Subcutaneous abdominal adipose tissue (tissue), 5 donors: Measurements from ENCODE around the gene HNF1B.

Experiments
- H3K27ac ChIP-seq: one replicate; pipeline ENCODE4 v1.7.0; 2013; ENCODE audit warnings: low read depth, mild to moderate bottlenecking, inconsistent platforms, low read length, moderate library complexity
- H3K27me3 ChIP-seq, 5 donors: one replicate each; pipeline ENCODE4 v1.7.0; 2013; ENCODE audit warnings: low read length in 5 of 5, inconsistent platforms in 1 of 5; ENCODE audit not compliant: control insufficient read depth in 5 of 5, insufficient read depth in 4 of 5
- H3K36me3 ChIP-seq, 5 donors: one replicate each; pipeline ENCODE4 v1.7.0; 2013; ENCODE audit warnings: low read length in 5 of 5; ENCODE audit not compliant: control insufficient read depth in 5 of 5, insufficient read depth in 5 of 5
- H3K4me1 ChIP-seq, 5 donors: one replicate each; pipeline ENCODE4 v1.7.0; 2013; ENCODE audit warnings: low read length in 5 of 5, mild to moderate bottlenecking in 3 of 5, moderate library complexity in 1 of 5; ENCODE audit not compliant: control insufficient read depth in 5 of 5, insufficient read depth in 5 of 5
- H3K4me3 ChIP-seq, 5 donors: one replicate each; pipeline ENCODE4 v1.7.0; 2013; ENCODE audit warnings: low read length in 5 of 5, low read depth in 1 of 5
- H3K9ac ChIP-seq, 5 donors: one replicate each; pipeline ENCODE4 v1.7.0; 2013; ENCODE audit warnings: low read length in 5 of 5, mild to moderate bottlenecking in 4 of 5, moderate library complexity in 3 of 5
- H3K9me3 ChIP-seq, 5 donors: one replicate each; pipeline ENCODE4 v1.7.0; 2013; ENCODE audit warnings: low read length in 5 of 5; ENCODE audit not compliant: control insufficient read depth in 5 of 5
- donor health status: healthy.
- donor health status: healthy.
- donor health status: healthy.
- donor health status: healthy.
- donor health status: healthy.

HNF1B gene

DNA sequence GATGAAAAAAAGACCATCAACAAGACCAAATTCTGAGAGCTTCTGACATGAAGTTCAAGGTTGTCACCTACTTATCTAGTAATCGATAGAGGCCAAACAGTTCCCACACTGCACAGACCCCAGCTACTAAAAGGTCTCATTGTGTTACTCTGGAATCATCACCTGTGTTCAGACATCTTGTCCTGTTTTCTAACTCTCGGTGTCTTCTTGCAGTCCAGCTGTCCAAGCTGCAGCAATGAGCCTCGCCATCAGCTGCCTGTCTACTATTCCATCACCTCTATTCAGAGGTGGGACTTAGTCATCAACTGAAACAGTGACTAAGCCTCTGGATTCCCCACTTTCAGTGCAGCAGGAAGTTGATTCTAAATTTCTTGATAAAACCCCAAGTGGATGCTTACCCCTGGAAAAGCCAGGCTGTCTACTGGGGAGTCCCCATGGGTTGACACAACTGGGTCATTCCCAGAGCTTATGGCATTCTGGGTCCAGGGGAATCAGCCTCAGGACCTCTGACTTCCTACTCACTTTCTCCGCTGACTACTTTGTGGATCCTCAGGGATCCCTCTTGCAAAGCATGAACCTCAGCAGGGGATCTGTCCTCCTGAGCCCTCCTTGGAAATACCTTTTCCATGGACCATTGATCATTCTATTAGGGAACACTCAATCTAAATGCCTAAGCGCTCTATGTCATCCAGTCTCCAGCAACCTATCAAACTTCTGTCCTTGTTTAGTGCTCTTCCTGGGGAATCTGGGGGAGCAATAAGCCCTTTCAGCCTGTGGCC, 46.5 kb downstream of the HNF1B start:
- Histone ChIP-seq H3K36me3 (no peaks in the 10 kb centered on the region), H3K27ac (no peak overlapping the region)

DNA sequence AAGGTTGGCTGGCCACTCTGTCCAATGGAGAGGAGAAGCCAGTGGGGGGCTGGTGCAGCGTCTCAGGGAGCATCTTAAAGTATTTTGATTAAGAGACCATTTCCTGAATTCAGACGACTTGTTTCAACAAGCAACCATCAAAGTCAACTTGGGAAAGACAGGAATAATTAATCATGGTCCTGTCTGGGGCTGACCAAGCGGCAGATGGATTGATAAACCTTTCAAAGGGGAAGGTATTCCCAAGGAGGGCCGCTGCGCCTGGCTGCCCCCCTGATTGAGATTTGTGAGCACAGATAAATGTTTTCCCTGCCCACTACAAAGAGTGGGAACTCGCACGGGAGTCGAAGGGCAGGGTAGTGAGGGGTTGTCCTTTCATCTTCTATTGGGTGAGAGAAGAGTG, 47.5 kb downstream of the HNF1B start:
- Histone ChIP-seq H3K9me3 (peaks cover 0 to 7% (median 3%) of the 10 kb centered on the region in 5 donors), H3K36me3 (no peaks in the 10 kb centered on the region), H3K4me1 (no peaks in the 10 kb centered on the region), H3K4me3 (no peak overlapping the region), H3K27ac (no peak overlapping the region), H3K27me3 (peaks cover 0 to 13% (median 7%) of the 10 kb centered on the region in 5 donors), H3K9ac (no peak overlapping the region)

More for the DNA sequence above, 46.5 kb downstream of the HNF1B start:
- Histone ChIP-seq H3K27me3 (peaks cover 0 to 13% (median 7%) of the 10 kb centered on the region in 5 donors), H3K9ac (no peak overlapping the region), H3K4me3 (no peak overlapping the region), H3K4me1 (no peaks in the 10 kb centered on the region), H3K9me3 (peaks cover 0 to 7% (median 3%) of the 10 kb centered on the region in 5 donors)

DNA sequence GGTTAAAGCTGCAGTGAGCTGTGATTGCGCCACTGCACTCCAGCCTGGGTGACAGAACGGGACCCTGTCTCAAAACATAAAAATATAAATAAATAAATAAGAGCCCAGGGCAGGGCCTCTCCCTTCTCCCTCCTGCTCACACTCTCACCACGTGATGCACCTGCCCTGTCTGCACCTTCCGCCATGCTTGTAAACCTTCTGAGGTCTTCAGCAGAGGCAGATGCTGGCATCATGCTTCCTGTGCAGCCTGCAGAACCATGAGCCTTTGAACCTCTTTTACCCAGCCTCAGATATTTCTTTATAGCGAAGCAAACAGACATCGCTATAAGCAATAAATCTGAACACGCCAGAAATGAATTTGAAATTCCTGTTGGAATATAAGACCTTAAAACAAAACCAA, 48.5 kb downstream of the HNF1B start:
- H3K9me3 ChIP-seq, result peaks cover 0 to 7% (median 3%) of the 10 kb centered on the region in 5 donors
- no peak overlapping the region for H3K4me3 ChIP-seq
- no peak overlapping the region for H3K9ac ChIP-seq
- H3K27me3 ChIP-seq, result peaks cover 0 to 10% (median 2%) of the 10 kb centered on the region in 5 donors
- H3K36me3 ChIP-seq, result no peaks in the 10 kb centered on the region
- H3K4me1 ChIP-seq, result no peaks in the 10 kb centered on the region
- no peak overlapping the region for H3K27ac ChIP-seq

DNA sequence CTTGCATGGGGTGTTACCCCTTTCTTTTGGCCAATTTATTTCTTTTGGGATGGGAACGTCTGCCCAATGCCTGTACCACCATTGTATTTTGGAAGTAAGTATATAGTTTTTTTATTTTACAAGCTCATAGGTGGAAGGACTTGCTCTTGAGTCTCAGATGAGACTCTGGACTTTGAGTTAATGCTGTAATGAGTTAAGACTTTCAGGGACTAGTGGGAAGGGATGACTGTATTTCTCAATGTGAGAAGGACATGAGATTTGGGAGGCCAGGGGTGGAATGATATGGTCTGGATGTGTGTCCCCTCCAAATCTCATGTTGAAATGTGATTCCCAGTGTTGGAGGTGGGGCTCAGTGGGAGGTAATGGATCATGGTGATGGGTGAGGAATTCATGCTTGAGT, 49.1 kb downstream of the HNF1B start:
- Histone ChIP-seq H3K4me1 (no peaks in the 10 kb centered on the region), H3K36me3 (no peaks in the 10 kb centered on the region), H3K9me3 (peaks cover 0 to 7% (median 3%) of the 10 kb centered on the region in 5 donors), H3K9ac (no peak overlapping the region), H3K27ac (no peak overlapping the region), H3K4me3 (no peak overlapping the region), H3K27me3 (peaks cover 0 to 10% (median 2%) of the 10 kb centered on the region in 5 donors)

DNA sequence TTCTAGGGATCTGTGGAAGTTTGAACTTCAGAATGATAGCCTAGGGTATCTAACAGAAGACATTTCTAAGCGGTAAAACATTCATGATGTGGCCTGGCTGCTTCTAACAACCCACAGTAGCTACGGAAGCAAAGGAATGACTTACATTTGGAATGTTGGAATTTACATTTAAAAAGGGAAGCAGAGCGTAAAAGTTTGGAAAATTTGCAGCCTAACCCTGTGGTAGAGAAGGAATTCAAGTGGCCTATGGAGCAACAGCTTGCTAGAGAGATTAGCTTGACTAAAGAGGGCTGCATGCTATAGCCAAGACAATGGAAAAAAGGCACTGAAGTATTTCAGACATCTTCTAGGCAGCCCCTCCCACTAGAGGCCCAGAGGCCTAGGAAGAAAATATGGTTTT, 50.1 kb downstream of the HNF1B start:
- Histone ChIP-seq H3K4me3 (no peak overlapping the region), H3K27me3 (peaks cover 0 to 10% (median 0%) of the 10 kb centered on the region in 5 donors), H3K9ac (no peak overlapping the region), H3K27ac (no peak overlapping the region), H3K36me3 (no peaks in the 10 kb centered on the region), H3K9me3 (peaks cover 0 to 7% (median 3%) of the 10 kb centered on the region in 5 donors), H3K4me1 (no peaks in the 10 kb centered on the region)

DNA sequence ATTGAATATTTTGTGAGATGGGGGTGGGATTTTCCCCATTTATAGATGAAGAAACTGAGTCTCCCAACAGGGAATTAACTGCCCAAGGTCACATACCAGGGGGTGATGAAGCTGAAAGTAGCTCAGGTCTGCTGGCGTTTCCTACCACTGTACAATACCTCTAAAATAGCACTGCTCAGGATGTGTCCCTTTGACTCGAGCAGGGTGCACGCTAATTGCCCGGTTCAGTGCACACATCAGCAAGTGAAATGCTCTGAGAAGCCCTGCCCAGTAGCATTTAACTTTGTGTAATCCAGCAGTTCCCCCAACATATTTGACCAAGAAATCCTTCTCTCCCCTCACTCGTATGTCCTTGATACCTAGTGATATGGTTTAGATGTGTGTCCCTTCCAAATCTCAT, 51.5 kb downstream of the HNF1B start:
- H3K27me3 ChIP-seq, result peaks cover 0 to 8% (median 0%) of the 10 kb centered on the region in 5 donors
- H3K27ac ChIP-seq, result no peak overlapping the region
- peaks cover 0 to 7% (median 3%) of the 10 kb centered on the region in 5 donors for H3K9me3 ChIP-seq

DNA sequence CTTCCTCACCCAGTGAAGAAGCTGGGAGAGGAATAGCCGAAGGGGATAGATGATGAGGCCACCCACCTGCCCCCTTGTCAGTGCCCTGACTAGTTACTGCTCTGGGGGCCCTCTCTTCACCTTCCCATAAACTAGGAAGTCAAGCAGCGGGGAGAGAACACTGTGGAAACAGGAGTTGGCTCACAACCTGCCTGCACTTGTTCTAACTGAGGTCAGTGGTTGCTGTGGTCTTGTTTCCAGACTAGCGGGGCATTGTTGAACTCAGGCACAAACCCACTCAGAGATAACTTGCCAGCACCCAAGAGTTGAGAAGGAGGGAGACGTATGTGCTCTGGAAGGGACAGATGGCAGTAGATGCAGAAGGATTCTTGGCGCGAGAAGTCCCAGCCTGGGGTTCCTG, 53.1 kb downstream of the HNF1B start:
- Histone ChIP-seq H3K36me3 (no peaks in the 10 kb centered on the region), H3K27me3 (peaks cover 0 to 5% (median 1%) of the 10 kb centered on the region in 5 donors), H3K4me3 (no peak overlapping the region), H3K27ac (no peak overlapping the region), H3K9me3 (peaks cover 0 to 7% (median 3%) of the 10 kb centered on the region in 5 donors), H3K4me1 (no peaks in the 10 kb centered on the region), H3K9ac (no peak overlapping the region)

More for the DNA sequence above, 51.5 kb downstream of the HNF1B start:
- H3K4me1 ChIP-seq, result no peaks in the 10 kb centered on the region
- H3K36me3 ChIP-seq, result no peaks in the 10 kb centered on the region
- no peak overlapping the region for H3K9ac ChIP-seq
- no peak overlapping the region for H3K4me3 ChIP-seq

DNA sequence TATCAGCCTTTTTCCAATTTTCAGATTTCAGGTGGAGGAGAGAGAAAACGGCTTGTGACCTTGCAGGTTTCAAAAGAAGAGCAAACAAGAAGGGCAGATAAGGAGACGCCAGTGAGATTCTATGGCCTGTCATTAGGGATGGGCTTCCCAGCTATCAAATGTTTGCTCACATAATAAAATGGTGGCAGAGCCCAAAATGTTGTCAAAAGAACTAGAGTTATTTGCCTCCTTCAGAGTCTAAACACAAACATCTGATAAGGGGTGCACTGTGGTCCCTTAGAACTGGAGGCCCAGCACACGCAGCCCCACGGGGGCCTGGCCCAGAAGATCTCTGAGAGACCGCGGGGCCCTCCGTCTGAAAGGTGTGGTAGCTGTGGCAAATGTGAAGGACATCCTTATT, 55.5 kb downstream of the HNF1B start:
- no peak overlapping the region for H3K27ac ChIP-seq

DNA sequence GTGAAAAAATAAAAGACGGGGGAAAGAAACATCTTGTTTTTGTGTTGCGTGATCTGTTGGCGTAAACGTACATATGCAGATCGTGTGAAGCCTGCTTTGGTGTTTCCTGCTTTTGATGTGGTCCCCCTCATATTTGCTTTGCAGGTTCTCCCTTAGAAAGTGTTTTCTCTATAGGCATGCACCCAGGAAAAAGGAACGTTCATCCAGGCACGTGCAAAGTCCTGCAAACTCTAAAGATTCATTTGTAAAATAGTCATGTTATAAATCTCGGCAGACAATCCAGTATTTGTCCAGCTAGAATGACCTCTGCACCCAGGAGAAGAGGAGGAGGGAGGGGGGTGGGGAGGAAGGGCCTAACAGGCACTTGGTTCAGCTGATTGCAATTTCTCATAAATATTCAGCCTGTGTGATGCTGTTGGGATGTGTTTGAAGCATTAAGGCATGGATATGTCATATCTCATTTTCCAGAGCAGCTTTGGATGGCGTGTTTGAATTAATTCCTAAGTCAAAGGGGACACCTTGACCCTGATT, 61.3 kb downstream of the HNF1B start:
- Histone ChIP-seq H3K4me3 (no peak overlapping the region), H3K27me3 (peaks cover 0 to 5% (median 4%) of the 10 kb centered on the region in 5 donors), H3K9me3 (peaks cover 0 to 2% (median 0%) of the 10 kb centered on the region in 5 donors), H3K4me1 (no peaks in the 10 kb centered on the region), H3K27ac (no peak overlapping the region), H3K36me3 (no peaks in the 10 kb centered on the region), H3K9ac (no peak overlapping the region)

More for the DNA sequence above, 55.5 kb downstream of the HNF1B start:
- H3K9ac ChIP-seq, result no peak overlapping the region
- no peak overlapping the region for H3K4me3 ChIP-seq
- H3K36me3 ChIP-seq, result no peaks in the 10 kb centered on the region
- H3K9me3 ChIP-seq, result no peaks in the 10 kb centered on the region
- peaks cover 0 to 5% (median 2%) of the 10 kb centered on the region in 5 donors for H3K27me3 ChIP-seq
- H3K4me1 ChIP-seq, result no peaks in the 10 kb centered on the region

DNA sequence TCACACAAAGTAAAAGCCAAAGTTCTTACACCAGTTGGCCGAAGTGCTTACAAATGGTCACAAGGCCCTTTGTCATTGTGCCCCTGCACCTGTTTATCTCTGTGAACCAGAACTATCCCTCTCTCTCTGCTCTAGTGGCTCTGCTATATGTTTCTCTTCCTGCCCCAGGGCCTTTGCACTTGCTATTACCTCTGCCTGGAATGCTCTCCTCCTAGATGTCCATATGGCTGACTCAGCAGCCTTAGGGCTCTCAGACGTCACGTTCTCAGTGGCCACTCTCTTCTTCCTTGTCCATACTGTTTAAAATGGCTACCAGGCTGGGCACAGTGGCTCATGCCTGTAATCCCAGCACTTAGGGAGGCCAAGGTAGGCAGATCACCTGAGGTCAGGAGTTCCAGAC, 62.9 kb downstream of the HNF1B start:
- H3K9me3 ChIP-seq, result peaks cover 0 to 4% (median 0%) of the 10 kb centered on the region in 5 donors

More for the DNA sequence above, 62.9 kb downstream of the HNF1B start:
- no peak overlapping the region for H3K9ac ChIP-seq
- H3K36me3 ChIP-seq, result no peaks in the 10 kb centered on the region
- no peaks in the 10 kb centered on the region for H3K4me1 ChIP-seq
- peaks cover 0 to 8% (median 2%) of the 10 kb centered on the region in 5 donors for H3K27me3 ChIP-seq
- H3K27ac ChIP-seq, result no peak overlapping the region
- no peak overlapping the region for H3K4me3 ChIP-seq
